HepG2 (cell line): ENCODE results near the gene GCDH. TPM values are rescaled to one million over a fixed set of nuclear protein-coding genes. Genes with fewer than 3 reads are reported as not detected.

Experiments
- EP300 ChIP-seq, 3 experiments: sonication (generic) in 1 of 3; formaldehyde crosslinking in 1 of 3; IDR thresholded peaks; 2 replicates each; pipeline versions ENCODE4 v1.5.1 to v1.6.1; 2011 to 2020; ENCODE audit warnings: low read depth in 2 of 3, low read length in 2 of 3, borderline replicate concordance in 1 of 3, improper control_type of control experiment in 1 of 3, mild to moderate bottlenecking in 1 of 3, missing genetic modification reagents in 1 of 3, moderate library complexity in 1 of 3
- HNRNPL ChIP-seq: fragments of 200-400 bp; formaldehyde crosslinking; IDR thresholded peaks from 2 replicates; pipeline ENCODE4 v1.6.1; 2017; ENCODE audit warnings: mild to moderate bottlenecking, low read depth, low read length
- MAZ ChIP-seq, 2 experiments: sonication (generic) in 1 of 2; formaldehyde crosslinking in 1 of 2; IDR thresholded peaks; 2 replicates each; pipeline versions ENCODE4 v1.5.0 to v1.6.1; 2012 to 2020; ENCODE audit warnings: low read depth in 2 of 2, mild to moderate bottlenecking in 2 of 2, borderline replicate concordance in 1 of 2, improper control_type of control experiment in 1 of 2, low read length in 1 of 2, missing genetic modification reagents in 1 of 2, moderate library complexity in 1 of 2
- NCOA1 ChIP-seq: sonication (generic); formaldehyde crosslinking; IDR thresholded peaks from 2 replicates; pipeline ENCODE4 v1.9.0; 2021; ENCODE audit warnings: missing genetic modification reagents
- SOX13 ChIP-seq, 3 experiments: fragments of 450-650 bp in 1 of 3; sonication (generic) in 1 of 3; formaldehyde crosslinking in 1 of 3; IDR thresholded peaks in 2 of 3; conservative IDR thresholded peaks in 1 of 3; 2 replicates each; pipeline versions ENCODE4 v1.5.0 to v1.6.1; 2016 to 2020; ENCODE audit warnings: antibody characterized with exemption in 1 of 3, mild to moderate bottlenecking in 1 of 3, missing compliant biosample characterization in 1 of 3, missing genetic modification reagents in 1 of 3, moderate library complexity in 1 of 3
- SRSF1 ChIP-seq: fragments of 200-400 bp; formaldehyde crosslinking; optimal IDR thresholded peaks from 2 replicates; pipeline ENCODE3; 2017; ENCODE audit warnings: mild to moderate bottlenecking, low read depth, low read length, moderate library complexity
- U2AF2 ChIP-seq: fragments of 200-400 bp; formaldehyde crosslinking; IDR thresholded peaks from 2 replicates; pipeline ENCODE4 v1.6.1; 2017; ENCODE audit warnings: low read depth, mild to moderate bottlenecking, low read length
- YEATS2 ChIP-seq: sonication (generic); formaldehyde crosslinking; IDR thresholded peaks from 2 replicates; pipeline ENCODE4 v1.4.0; 2020; ENCODE audit warnings: missing genetic modification reagents, borderline replicate concordance
- ZNF142 ChIP-seq: sonication (generic); formaldehyde crosslinking; IDR thresholded peaks from 2 replicates; pipeline ENCODE4 v1.4.0; 2020; ENCODE audit warnings: missing genetic modification reagents
- ZNF34 ChIP-seq: sonication (generic); formaldehyde crosslinking; IDR thresholded peaks from 2 replicates; pipeline ENCODE4 v1.4.0; 2020; ENCODE audit warnings: mild to moderate bottlenecking, missing genetic modification reagents, borderline replicate concordance
- ZNF512B ChIP-seq: sonication (generic); formaldehyde crosslinking; IDR thresholded peaks from 2 replicates; pipeline ENCODE4 v1.5.1; 2020; ENCODE audit warnings: missing genetic modification reagents, mild to moderate bottlenecking, borderline replicate concordance
- polyA plus RNA-seq, 8 experiments: library from polyadenylated mRNA; depleted of rRNA in 3 of 8; stranded (reverse) in 7 of 8; unstranded in 1 of 8; fragments of >200 nt; fragmentation: Illumina TruSeq in 4 of 8; extraction: Trizol in 4 of 8; gene quantifications; 2 replicates each; pipeline versions ENCODE4 v1.2.1 to v1.2.3, GENCODE V29; 2011 to 2016; ENCODE audit warnings: low read depth in 4 of 8, missing spikeins in 1 of 8, mixed read lengths in 1 of 8; ENCODE audit not compliant: insufficient read depth in 1 of 8
- total RNA-seq, 5 experiments: library from RNA; depleted of rRNA; stranded (reverse); fragments of >200 nt; fragmentation: Illumina TruSeq; extraction: Trizol; gene quantifications; 2 replicates each; pipeline ENCODE4 v1.2.3, GENCODE V29; 2016; ENCODE audit warnings: low read depth in 1 of 5

GCDH gene
- total and polyA plus RNA-seq, 2 of the 13 experiments (the other 11 are each of a cell fraction or from before 2014, with no cell fraction given), result 15.1 to 38.0 TPM

GRCh38 chr19:12937927-12938778, 47.2 kb downstream of the GCDH start, which contains the start of gene CALR (continued):
- TF ChIP-seq SOX13 (IDR thresholded peaks at IDR 0.05), result peak; percentile 95
- peak in 1 of 2 experiments; percentile 30; a peak in 2 of 4 replicates for TF ChIP-seq SOX13 (CRISPR knock-in tag; conservative IDR thresholded peaks at IDR 0.05 in 1 of 2, IDR thresholded peaks at IDR 0.05 in 1 of 2)
- 0 out of 2 replicates have a peak, but pooled peaks have one; percentile 38 for TF ChIP-seq HNRNPL
- peak; percentile 93 for TF ChIP-seq ZNF34 (CRISPR knock-in tag)
- peak; percentile 28; the same call in 1 of the 2 replicates for TF ChIP-seq ZNF142 (CRISPR knock-in tag)
- peak; percentile 84 for TF ChIP-seq YEATS2 (CRISPR knock-in tag)
- TF ChIP-seq MAZ (IDR thresholded peaks at IDR 0.05; ENCODE audit: borderline replicate concordance, low read depth, low read length), result peak; percentile 99
- peak; percentile 97 for TF ChIP-seq MAZ (CRISPR knock-in tag; IDR thresholded peaks at IDR 0.05; ENCODE audit: low read depth)
- peak; percentile 75; the same call in 1 of the 2 replicates for TF ChIP-seq NCOA1 (CRISPR knock-in tag)
- no peak for TF ChIP-seq SRSF1
- no peak for TF ChIP-seq U2AF2
- no peak for TF ChIP-seq ZNF512B (CRISPR knock-in tag)
- no peak; a peak in 1 of 4 replicates for TF ChIP-seq EP300 (IDR thresholded peaks at IDR 0.05; ENCODE audit: low read depth in 2 of 2, low read length in 2 of 2)
- peak; percentile 57 for TF ChIP-seq EP300 (CRISPR knock-in tag; IDR thresholded peaks at IDR 0.05; ENCODE audit: borderline replicate concordance)
